ENCODE data around the gene ADSS1.

The ADSS1 gene

DNA sequence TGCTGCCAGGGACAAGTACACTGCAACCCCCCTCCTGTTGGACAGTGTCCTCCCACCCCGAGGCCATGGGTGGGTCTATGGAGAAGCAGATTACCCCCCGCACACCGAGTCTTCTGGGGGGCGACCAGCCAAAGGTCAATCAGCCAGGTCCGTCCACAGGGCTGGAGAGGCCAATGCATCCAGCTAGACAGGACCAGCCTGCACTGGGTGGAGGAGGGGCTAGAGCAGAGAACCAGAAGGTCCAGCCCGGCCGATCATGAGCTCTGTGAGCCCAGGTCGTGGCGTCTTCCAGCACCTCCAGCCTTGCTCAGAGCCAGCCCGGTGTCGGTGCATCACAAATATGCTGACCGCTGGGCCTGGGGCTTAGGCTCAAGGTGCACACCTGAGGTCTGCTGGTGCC lies 8.2 kb upstream of the ADSS1 start:
- Mint-ChIP-seq H3K4me1 (peaks cover 5% of the 10 kb centered on the region), H3K9me3 (no peaks in the 10 kb centered on the region), H3K36me3 (ENCODE audit: low read depth) (peaks cover 14% of the 10 kb centered on the region), H3K4me3 (no peak overlapping the region), H3K27me3 (ENCODE audit: low read depth, poor library complexity) (no peaks in the 10 kb centered on the region), H3K27ac (no peak overlapping the region)
- TF ChIP-seq, protein P1, sequence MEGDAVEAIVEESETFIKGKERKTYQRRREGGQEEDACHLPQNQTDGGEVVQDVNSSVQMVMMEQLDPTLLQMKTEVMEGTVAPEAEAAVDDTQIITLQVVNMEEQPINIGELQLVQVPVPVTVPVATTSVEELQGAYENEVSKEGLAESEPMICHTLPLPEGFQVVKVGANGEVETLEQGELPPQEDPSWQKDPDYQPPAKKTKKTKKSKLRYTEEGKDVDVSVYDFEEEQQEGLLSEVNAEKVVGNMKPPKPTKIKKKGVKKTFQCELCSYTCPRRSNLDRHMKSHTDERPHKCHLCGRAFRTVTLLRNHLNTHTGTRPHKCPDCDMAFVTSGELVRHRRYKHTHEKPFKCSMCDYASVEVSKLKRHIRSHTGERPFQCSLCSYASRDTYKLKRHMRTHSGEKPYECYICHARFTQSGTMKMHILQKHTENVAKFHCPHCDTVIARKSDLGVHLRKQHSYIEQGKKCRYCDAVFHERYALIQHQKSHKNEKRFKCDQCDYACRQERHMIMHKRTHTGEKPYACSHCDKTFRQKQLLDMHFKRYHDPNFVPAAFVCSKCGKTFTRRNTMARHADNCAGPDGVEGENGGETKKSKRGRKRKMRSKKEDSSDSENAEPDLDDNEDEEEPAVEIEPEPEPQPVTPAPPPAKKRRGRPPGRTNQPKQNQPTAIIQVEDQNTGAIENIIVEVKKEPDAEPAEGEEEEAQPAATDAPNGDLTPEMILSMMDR (IDR thresholded peaks at IDR 0.05) = no peak
- no peak for DNase-seq

DNA sequence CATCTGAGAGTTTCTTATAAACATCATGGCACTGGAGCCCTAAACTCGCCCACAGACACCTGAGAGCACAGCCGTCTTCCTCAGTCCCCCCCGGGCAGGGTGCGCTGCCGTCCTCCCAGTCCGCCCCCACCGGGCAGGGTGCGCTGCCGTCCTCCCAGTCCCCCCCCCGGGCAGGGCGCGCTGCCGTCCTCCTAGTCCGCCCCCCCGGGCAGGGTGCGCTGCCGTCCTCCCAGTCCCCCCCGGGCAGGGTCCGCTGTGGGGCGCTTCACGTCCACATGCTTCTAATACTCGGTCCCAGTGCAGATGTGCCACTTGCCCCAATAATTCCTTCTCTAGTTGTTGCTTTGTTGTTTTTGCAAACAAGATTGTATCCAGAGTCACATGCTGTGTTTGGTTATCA lies 6.9 kb upstream of the ADSS1 start:
- Mint-ChIP-seq H3K4me1 (peaks cover 5% of the 10 kb centered on the region), H3K27me3 (ENCODE audit: low read depth, poor library complexity) (peaks cover 2% of the 10 kb centered on the region), H3K36me3 (ENCODE audit: low read depth) (peaks cover 14% of the 10 kb centered on the region), H3K27ac (no peak overlapping the region), H3K4me3 (no peak overlapping the region), H3K9me3 (no peaks in the 10 kb centered on the region)
- DNase-seq = no peak
- TF ChIP-seq, protein P1 (IDR thresholded peaks at IDR 0.05) = no peak

DNA sequence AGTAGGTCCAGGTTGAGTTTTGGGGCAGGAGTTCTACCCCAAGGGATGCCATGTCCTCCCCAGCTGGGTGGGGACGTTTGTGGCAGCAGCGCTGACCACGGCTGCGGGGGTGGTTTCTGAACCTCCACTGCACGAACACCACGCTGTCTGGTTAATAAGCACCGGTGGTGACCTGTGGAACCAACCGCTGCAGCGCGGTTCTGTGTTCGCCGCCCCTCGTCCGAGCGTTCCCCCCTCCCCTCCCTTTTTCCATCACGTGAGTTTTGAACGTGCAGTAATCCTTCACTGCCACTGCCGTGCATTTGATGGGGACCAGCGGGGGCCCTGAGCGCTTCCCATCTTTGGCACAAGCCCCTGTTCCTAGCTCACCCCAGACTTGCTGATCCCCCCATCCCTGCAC lies 6.4 kb upstream of the ADSS1 start:
- no peaks in the 10 kb centered on the region for H3K9me3 Mint-ChIP-seq
- H3K27ac Mint-ChIP-seq = no peak overlapping the region
- H3K4me3 Mint-ChIP-seq = no peak overlapping the region
- no peak for DNase-seq
- peaks cover 9% of the 10 kb centered on the region for H3K4me1 Mint-ChIP-seq
- H3K27me3 Mint-ChIP-seq (ENCODE audit: low read depth, poor library complexity) = peaks cover 2% of the 10 kb centered on the region
- H3K36me3 Mint-ChIP-seq (ENCODE audit: low read depth) = peaks cover 14% of the 10 kb centered on the region
- TF ChIP-seq, protein P1 (IDR thresholded peaks at IDR 0.05) = no peak

DNA sequence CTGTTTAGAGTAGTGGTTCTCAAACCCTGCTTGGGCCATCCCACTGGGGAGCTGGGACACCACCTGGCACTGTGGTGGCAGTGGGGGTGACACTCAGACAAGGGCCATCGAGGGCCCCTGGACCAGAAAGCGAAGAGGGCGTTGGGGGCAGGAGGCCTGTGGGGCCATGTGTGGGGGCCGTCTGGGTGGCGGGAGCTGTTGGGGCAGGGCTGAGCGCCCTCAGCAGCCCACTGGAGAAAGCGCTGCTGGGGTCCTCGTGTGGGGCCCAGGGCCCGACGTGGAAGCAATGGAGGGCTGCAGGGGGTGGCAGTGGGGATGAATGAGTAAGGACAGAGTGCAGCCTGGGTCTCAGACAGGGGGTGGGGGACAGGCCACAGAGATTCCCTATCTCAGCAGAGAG lies 5.9 kb upstream of the ADSS1 start:
- H3K27ac Mint-ChIP-seq = no peak overlapping the region
- H3K9me3 Mint-ChIP-seq = no peaks in the 10 kb centered on the region
- H3K27me3 Mint-ChIP-seq (ENCODE audit: low read depth, poor library complexity) = peaks cover 2% of the 10 kb centered on the region
- no peak overlapping the region for H3K4me3 Mint-ChIP-seq
- TF ChIP-seq, protein P1 (IDR thresholded peaks at IDR 0.05) = no peak
- peaks cover 10% of the 10 kb centered on the region for H3K4me1 Mint-ChIP-seq
- DNase-seq = no peak
- peaks cover 14% of the 10 kb centered on the region for H3K36me3 Mint-ChIP-seq (ENCODE audit: low read depth)

DNA sequence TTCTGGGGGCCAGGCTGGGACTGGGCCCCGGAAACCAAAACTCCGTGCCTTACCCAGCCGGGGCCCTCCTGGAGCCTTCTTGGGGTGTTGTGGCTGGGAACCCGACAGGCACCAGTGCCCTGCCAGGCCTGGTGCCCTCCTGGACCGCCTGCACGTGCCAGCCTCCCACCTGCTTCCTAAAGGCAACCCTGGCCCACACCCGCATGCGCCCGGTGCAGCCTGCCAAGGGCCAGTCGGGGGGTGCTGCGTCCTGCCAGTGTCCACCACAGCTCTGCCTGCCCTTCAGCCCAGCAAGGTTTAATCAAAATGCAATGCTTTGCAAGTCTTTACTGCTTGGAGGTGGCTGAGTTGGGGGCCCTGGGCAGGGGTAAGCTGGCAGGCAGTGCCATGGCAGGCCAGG lies 5.2 kb upstream of the ADSS1 start:
- peaks cover 14% of the 10 kb centered on the region for H3K36me3 Mint-ChIP-seq (ENCODE audit: low read depth)
- peaks cover 2% of the 10 kb centered on the region for H3K27me3 Mint-ChIP-seq (ENCODE audit: low read depth, poor library complexity)
- no peak overlapping the region for H3K4me3 Mint-ChIP-seq
- no peak for DNase-seq
- H3K9me3 Mint-ChIP-seq = no peaks in the 10 kb centered on the region
- TF ChIP-seq, protein P1 (IDR thresholded peaks at IDR 0.05) = no peak
- no peak overlapping the region for H3K27ac Mint-ChIP-seq
- H3K4me1 Mint-ChIP-seq = peaks cover 10% of the 10 kb centered on the region

DNA sequence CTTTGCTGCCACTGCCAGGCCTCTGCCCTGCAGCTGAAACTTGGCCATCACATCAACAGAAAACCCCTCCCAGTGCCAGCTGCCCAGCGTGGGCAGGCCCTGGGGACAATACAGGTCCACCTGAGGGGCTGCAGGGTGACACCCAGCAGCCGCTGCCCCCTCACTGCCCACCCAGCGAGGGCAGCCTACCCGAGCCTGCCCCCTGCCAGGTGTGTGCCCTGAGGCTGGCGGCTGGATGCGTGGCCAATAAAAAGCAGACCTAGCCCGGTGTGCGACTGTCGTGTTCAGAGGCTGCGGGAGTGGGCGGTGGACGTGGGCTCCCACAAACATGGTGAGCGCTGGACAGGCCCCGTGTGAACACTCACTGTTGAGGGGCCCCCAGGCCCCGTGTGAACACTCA lies 4.7 kb upstream of the ADSS1 start:
- TF ChIP-seq, protein P1 (IDR thresholded peaks at IDR 0.05) = no peak
- H3K4me3 Mint-ChIP-seq = no peak overlapping the region
- no peak overlapping the region for H3K27ac Mint-ChIP-seq
- H3K27me3 Mint-ChIP-seq (ENCODE audit: low read depth, poor library complexity) = peaks cover 2% of the 10 kb centered on the region
- DNase-seq = no peak
- H3K4me1 Mint-ChIP-seq = peaks cover 10% of the 10 kb centered on the region
- H3K36me3 Mint-ChIP-seq (ENCODE audit: low read depth) = peaks cover 14% of the 10 kb centered on the region
- H3K9me3 Mint-ChIP-seq = no peaks in the 10 kb centered on the region

Data from nephron progenitor cell (in vitro differentiated cells).